Neural cell (in vitro differentiated cells): ENCODE measurements around the gene IL3. TPM values are rescaled to one million over a fixed set of nuclear protein-coding genes. Genes with fewer than 3 reads are reported as not detected.

ENCODE experiments used
- H2AFZ ChIP-seq: fragments of 200-600, 300-800 bp; sonication (generic), shearing (Covaris generic); 2 replicates; pipeline ENCODE4 v1.6.0; 2014; ENCODE audit warnings: low read depth, mild to moderate bottlenecking, antibody characterized with exemption, low read length, moderate library complexity
- H3F3A ChIP-seq: fragments of 200-600 bp; shearing (Covaris generic); 2 replicates; pipeline ENCODE4 v1.6.1; 2016; ENCODE audit warnings: mild to moderate bottlenecking, moderate library complexity, mixed read lengths, antibody characterized with exemption, low read length; ENCODE audit not compliant: insufficient read depth, poor library complexity, severe bottlenecking
- H3K27ac ChIP-seq: fragments of 200-600, 300-800 bp; sonication (generic), shearing (Covaris generic); 2 replicates; pipeline ENCODE4 v1.5.1; 2014; ENCODE audit warnings: mild to moderate bottlenecking, low read length, moderate library complexity
- H3K27me3 ChIP-seq: fragments of 300-800, 200-600 bp; sonication (generic), shearing (Covaris generic); 2 replicates; pipeline ENCODE4 v1.6.0; 2014; ENCODE audit warnings: mild to moderate bottlenecking, low read depth, low read length, moderate library complexity; ENCODE audit not compliant: insufficient read depth
- H3K36me3 ChIP-seq: fragments of 300-800, 200-600 bp; sonication (generic), shearing (Covaris generic); 2 replicates; pipeline ENCODE4 v1.5.1; 2014; ENCODE audit warnings: mild to moderate bottlenecking, antibody characterized with exemption, low read length, moderate library complexity; ENCODE audit not compliant: insufficient read depth
- H3K4me2 ChIP-seq: fragments of 300-800, 200-600 bp; sonication (generic), shearing (Covaris generic); 2 replicates; pipeline ENCODE4 v1.6.0; 2014; ENCODE audit warnings: mild to moderate bottlenecking, low read length
- H3K4me3 ChIP-seq: fragments of 300-800, 200-600 bp; sonication (generic), shearing (Covaris generic); 2 replicates; pipeline ENCODE4 v1.5.1; 2014; ENCODE audit warnings: mild to moderate bottlenecking, low read length, moderate library complexity
- H3K79me2 ChIP-seq: fragments of 200-600 bp; shearing (Covaris generic); replicated peaks from 2 replicates; pipeline ENCODE4 v1.6.0; 2014; ENCODE audit warnings: mild to moderate bottlenecking, low read length, moderate library complexity; ENCODE audit not compliant: insufficient read depth
- H3K9ac ChIP-seq: fragments of 300-800, 200-600 bp; sonication (generic), shearing (Covaris generic); 2 replicates; pipeline ENCODE4 v1.6.1; 2016; ENCODE audit warnings: mild to moderate bottlenecking, low read length, mixed read lengths
- H3K9me2 ChIP-seq: fragments of 200-600 bp; shearing (Covaris generic); 2 replicates; pipeline ENCODE4 v1.6.1; 2016; ENCODE audit warnings: mild to moderate bottlenecking, low read length, mixed read lengths; ENCODE audit not compliant: insufficient read depth
- H3K9me3 ChIP-seq: fragments of 200-600, 300-800 bp; sonication (generic), shearing (Covaris generic); 2 replicates; pipeline ENCODE4 v1.6.1; 2016; ENCODE audit warnings: mild to moderate bottlenecking, mixed run types, low read length, moderate library complexity, mixed read lengths
- H4K20me1 ChIP-seq: fragments of 200-600 bp; shearing (Covaris generic); 2 replicates; pipeline ENCODE4 v1.6.1; 2016; ENCODE audit warnings: mild to moderate bottlenecking, mixed run types; ENCODE audit not compliant: insufficient read depth
- EP300 ChIP-seq: fragments of 450-650 bp; conservative IDR thresholded peaks from 2 replicates; pipeline ENCODE4 v1.6.1; 2014; ENCODE audit warnings: antibody characterized with exemption, mild to moderate bottlenecking, moderate library complexity; ENCODE audit not compliant: poor library complexity, severe bottlenecking
- EZH2 ChIP-seq: fragments of 200-600, 300-800 bp; shearing (Covaris generic), sonication (generic); IDR thresholded peaks from 2 replicates; pipeline ENCODE4 v1.6.1; 2014; ENCODE audit warnings: antibody characterized with exemption, low read length, borderline replicate concordance, mild to moderate bottlenecking; ENCODE audit not compliant: insufficient read depth, poor library complexity, severe bottlenecking
- MXI1 ChIP-seq: fragments of 450-650 bp; conservative IDR thresholded peaks from 2 replicates; pipeline ENCODE4 v1.6.1; 2014; ENCODE audit warnings: antibody characterized with exemption, mild to moderate bottlenecking; ENCODE audit not compliant: poor library complexity, severe bottlenecking
- POLR2AphosphoS5 ChIP-seq: IDR thresholded peaks from 2 replicates; pipeline ENCODE4 v1.6.1; 2012
- RAD21 ChIP-seq: fragments of 450-650 bp; conservative IDR thresholded peaks from 2 replicates; pipeline ENCODE4 v1.6.1; 2014; ENCODE audit warnings: antibody characterized with exemption, mild to moderate bottlenecking, moderate library complexity
- SMC3 ChIP-seq: fragments of 450-650 bp; conservative IDR thresholded peaks from 2 replicates; pipeline ENCODE4 v1.6.1; 2014; ENCODE audit warnings: antibody characterized with exemption, mild to moderate bottlenecking, moderate library complexity; ENCODE audit not compliant: poor library complexity
- TAF1 ChIP-seq: IDR thresholded peaks from 2 replicates; pipeline ENCODE4 v1.6.1; 2012; ENCODE audit warnings: low read depth
- polyA plus RNA-seq: library from polyadenylated mRNA; depleted of rRNA; stranded (reverse); fragments of >200 nt; gene quantifications from 2 replicates; pipeline ENCODE4 v1.2.3, GENCODE V29; 2014
- TF ChIP-seq, protein P1 (sequence below): IDR thresholded peaks from 2 replicates; pipeline ENCODE4 v1.6.1; 2012; ENCODE audit warnings: borderline replicate concordance
- TF ChIP-seq, protein P2 (sequence below): fragments of 450-650 bp; IDR thresholded peaks from 2 replicates; pipeline ENCODE4 v1.5.1; 2014; ENCODE audit warnings: antibody characterized with exemption, mild to moderate bottlenecking, moderate library complexity; ENCODE audit not compliant: poor library complexity, severe bottlenecking

The IL3 gene
- polyA plus RNA-seq, 1 donor from 2014 or later, result not detected

DNA sequence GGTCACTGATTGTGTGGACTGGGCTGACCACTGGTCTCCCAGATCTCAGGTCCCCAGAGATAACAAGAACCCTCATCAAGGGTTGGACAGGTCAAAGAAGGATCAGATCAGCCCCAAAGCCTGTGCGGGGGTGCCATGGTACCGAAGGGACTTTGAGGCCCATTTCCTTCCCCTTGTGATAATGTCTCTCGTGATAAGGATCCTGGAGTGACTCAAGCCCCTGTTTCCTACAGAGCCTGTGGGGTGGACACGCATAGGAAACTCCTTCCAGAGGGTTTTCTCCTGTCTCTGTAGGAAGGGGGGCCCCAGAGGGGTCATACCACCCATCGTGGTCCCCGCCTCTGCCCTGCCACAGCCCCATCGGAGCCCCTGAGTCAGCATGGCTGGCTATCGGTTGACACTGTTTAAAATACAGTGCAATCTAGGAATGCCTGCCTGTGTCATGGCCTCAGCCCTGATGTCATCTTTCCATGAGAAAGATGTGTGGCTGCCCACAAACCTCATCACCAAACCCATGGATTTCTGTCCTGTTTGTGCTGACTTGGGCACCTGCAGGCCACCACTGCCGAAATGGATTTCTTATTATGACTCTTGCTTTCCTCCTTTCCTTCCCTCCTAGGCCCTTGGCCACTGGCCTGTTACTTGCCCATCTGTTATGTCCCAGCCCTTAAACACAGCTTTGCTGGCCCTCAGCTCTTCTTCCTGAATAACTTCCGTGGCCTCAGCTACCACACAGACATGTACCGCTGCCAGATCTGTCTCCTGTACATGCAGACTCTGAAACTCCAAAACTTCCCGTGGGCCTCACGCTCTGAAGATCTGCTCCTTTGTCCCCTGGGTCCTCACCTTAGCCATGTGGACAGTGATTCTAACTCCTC lies 10.2 kb downstream of the IL3 start:
- Histone ChIP-seq H3K4me2 (no peak overlapping the region), H2AFZ (no peak overlapping the region)
- TF ChIP-seq SMC3 (no peak), EP300 (no peak), MXI1 (no peak), EZH2 (no peak), TAF1 (no peak), POLR2AphosphoS5 (no peak), RAD21 (no peak)
- TF ChIP-seq, protein P1, sequence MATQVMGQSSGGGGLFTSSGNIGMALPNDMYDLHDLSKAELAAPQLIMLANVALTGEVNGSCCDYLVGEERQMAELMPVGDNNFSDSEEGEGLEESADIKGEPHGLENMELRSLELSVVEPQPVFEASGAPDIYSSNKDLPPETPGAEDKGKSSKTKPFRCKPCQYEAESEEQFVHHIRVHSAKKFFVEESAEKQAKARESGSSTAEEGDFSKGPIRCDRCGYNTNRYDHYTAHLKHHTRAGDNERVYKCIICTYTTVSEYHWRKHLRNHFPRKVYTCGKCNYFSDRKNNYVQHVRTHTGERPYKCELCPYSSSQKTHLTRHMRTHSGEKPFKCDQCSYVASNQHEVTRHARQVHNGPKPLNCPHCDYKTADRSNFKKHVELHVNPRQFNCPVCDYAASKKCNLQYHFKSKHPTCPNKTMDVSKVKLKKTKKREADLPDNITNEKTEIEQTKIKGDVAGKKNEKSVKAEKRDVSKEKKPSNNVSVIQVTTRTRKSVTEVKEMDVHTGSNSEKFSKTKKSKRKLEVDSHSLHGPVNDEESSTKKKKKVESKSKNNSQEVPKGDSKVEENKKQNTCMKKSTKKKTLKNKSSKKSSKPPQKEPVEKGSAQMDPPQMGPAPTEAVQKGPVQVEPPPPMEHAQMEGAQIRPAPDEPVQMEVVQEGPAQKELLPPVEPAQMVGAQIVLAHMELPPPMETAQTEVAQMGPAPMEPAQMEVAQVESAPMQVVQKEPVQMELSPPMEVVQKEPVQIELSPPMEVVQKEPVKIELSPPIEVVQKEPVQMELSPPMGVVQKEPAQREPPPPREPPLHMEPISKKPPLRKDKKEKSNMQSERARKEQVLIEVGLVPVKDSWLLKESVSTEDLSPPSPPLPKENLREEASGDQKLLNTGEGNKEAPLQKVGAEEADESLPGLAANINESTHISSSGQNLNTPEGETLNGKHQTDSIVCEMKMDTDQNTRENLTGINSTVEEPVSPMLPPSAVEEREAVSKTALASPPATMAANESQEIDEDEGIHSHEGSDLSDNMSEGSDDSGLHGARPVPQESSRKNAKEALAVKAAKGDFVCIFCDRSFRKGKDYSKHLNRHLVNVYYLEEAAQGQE, result no peak
- TF ChIP-seq, protein P2, sequence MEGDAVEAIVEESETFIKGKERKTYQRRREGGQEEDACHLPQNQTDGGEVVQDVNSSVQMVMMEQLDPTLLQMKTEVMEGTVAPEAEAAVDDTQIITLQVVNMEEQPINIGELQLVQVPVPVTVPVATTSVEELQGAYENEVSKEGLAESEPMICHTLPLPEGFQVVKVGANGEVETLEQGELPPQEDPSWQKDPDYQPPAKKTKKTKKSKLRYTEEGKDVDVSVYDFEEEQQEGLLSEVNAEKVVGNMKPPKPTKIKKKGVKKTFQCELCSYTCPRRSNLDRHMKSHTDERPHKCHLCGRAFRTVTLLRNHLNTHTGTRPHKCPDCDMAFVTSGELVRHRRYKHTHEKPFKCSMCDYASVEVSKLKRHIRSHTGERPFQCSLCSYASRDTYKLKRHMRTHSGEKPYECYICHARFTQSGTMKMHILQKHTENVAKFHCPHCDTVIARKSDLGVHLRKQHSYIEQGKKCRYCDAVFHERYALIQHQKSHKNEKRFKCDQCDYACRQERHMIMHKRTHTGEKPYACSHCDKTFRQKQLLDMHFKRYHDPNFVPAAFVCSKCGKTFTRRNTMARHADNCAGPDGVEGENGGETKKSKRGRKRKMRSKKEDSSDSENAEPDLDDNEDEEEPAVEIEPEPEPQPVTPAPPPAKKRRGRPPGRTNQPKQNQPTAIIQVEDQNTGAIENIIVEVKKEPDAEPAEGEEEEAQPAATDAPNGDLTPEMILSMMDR, result no peak

GRCh38 chr5:132071338-132071707 lies 10.9 kb downstream of the IL3 start:
- Histone ChIP-seq H4K20me1 (no peaks in the 10 kb centered on the region), H3K79me2 (no peaks in the 10 kb centered on the region), H3K9me2 (no peaks in the 10 kb centered on the region), H3K9me3 (no peaks in the 10 kb centered on the region), H3F3A (no peaks in the 10 kb centered on the region), H3K27ac (no peak overlapping the region), H3K9ac (no peak overlapping the region), H2AFZ (no peak overlapping the region), H3K27me3 (no peaks in the 10 kb centered on the region), H3K4me2 (no peak overlapping the region), H3K36me3 (no peaks in the 10 kb centered on the region), H3K4me3 (no peak overlapping the region)
- TF ChIP-seq EZH2 (no peak), POLR2AphosphoS5 (no peak)

More for the DNA sequence above, 10.2 kb downstream of the IL3 start:
- Histone ChIP-seq H3K79me2 (no peaks in the 10 kb centered on the region), H4K20me1 (no peaks in the 10 kb centered on the region), H3K27ac (no peak overlapping the region), H3K36me3 (no peaks in the 10 kb centered on the region), H3K9me2 (no peaks in the 10 kb centered on the region), H3K9ac (no peak overlapping the region), H3K27me3 (no peaks in the 10 kb centered on the region), H3K9me3 (no peaks in the 10 kb centered on the region), H3K4me3 (no peak overlapping the region), H3F3A (no peaks in the 10 kb centered on the region)
